ENCODE measurements around the gene ETNK1. TPM values are rescaled to one million over a fixed set of nuclear protein-coding genes. Genes with fewer than 3 reads are reported as not detected.

The ETNK1 gene
- total RNA-seq, 1 donor from 2014 or later, result 105 TPM

GRCh38 chr12:22625762-22626294 is 857 bp downstream of the ETNK1 start:
- no peaks in the 10 kb centered on the region for H3K27me3 Mint-ChIP-seq (ENCODE audit: low read depth)
- DNase-seq (ENCODE audit: low spot score in 2 of 2, unreplicated experiment in 2 of 2), result peak in 1 of 2 experiments; percentile 42
- H3K4me1 Mint-ChIP-seq, result peaks cover 39% of the 10 kb centered on the region
- H3K36me3 Mint-ChIP-seq, result peaks cover under 1% of the 10 kb centered on the region
- H3K9me3 Mint-ChIP-seq, result no peaks in the 10 kb centered on the region
- H3K4me3 Mint-ChIP-seq, result peak overlapping the region; percentile 81
- no peak for TF ChIP-seq CTCF (IDR thresholded peaks at IDR 0.05; ENCODE audit: unreplicated experiment)
- H3K27ac Mint-ChIP-seq, result peak overlapping the region; percentile 97

DNA sequence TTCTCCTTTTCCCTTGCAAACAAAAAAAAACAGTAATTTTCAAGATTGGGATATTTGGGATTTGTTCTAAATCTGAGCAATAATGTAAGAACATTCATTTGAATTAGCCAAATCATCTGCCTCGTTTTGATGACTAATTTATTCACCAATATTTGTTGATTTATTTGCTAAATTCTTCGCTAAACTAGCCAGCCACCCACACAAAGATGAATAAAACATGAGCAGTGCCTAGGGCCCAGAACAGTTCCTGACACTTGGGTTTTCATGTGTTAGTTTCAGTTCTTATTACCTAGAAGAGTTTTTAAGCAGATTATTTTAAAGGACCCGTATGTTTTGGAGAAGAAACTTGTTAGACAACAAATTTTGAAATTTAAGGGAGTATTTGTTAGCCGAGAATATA is 1.4 kb downstream of the ETNK1 start:
- Mint-ChIP-seq H3K27me3 (ENCODE audit: low read depth) (no peaks in the 10 kb centered on the region), H3K9me3 (no peaks in the 10 kb centered on the region), H3K4me3 (peak overlapping the region; percentile 81), H3K4me1 (peaks cover 39% of the 10 kb centered on the region), H3K36me3 (peaks cover 2% of the 10 kb centered on the region), H3K27ac (peak overlapping the region; percentile 97)
- DNase-seq (ENCODE audit: low spot score in 2 of 2, unreplicated experiment in 2 of 2), result no peak
- TF ChIP-seq CTCF (IDR thresholded peaks at IDR 0.05; ENCODE audit: unreplicated experiment), result no peak

DNA sequence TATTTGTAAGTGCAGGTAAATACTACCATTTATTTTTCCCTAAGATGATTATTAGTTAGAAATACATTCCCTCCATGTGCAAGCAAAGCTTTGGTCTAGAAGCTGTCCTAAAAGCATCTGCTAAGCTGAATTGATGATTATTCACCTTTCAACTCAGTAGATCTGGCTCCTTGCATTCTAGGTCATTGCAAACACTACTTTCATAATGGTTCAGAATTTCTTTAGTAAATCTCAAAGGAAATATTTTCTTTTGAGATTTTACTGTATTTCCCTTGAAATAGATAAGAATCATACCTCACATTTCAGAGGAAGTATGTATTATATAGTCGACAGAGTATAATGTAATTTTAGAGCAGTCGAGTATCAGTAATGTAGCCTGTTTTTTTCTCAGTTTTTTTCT is 2.4 kb downstream of the ETNK1 start:
- H3K27ac Mint-ChIP-seq, result peak overlapping the region; percentile 92
- H3K4me1 Mint-ChIP-seq, result peaks cover 39% of the 10 kb centered on the region
- no peak for DNase-seq (ENCODE audit: low spot score in 2 of 2, unreplicated experiment in 2 of 2)
- peak overlapping the region; percentile 58 for H3K4me3 Mint-ChIP-seq
- H3K9me3 Mint-ChIP-seq, result no peaks in the 10 kb centered on the region
- peaks cover 2% of the 10 kb centered on the region for H3K36me3 Mint-ChIP-seq
- no peak for TF ChIP-seq CTCF (IDR thresholded peaks at IDR 0.05; ENCODE audit: unreplicated experiment)
- no peaks in the 10 kb centered on the region for H3K27me3 Mint-ChIP-seq (ENCODE audit: low read depth)

DNA sequence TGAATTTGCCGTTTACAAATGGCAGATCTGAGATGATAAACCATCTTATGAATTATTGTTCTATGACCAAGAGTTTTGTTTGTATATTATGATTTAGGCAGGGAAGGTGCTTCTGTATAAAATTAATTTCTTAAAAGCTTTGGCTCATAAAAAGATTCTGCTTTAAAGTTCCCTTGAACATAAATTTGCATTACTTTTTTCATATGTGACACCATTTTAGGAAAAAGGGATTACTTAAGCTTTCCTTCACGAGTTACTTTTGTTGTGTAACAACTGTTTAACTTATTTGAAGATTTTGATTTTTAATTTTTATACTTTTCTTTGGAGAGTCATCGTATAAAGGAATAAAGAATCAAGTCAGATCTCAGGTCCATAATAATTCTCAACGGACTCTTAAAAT is 3.3 kb downstream of the ETNK1 start:
- no peak for TF ChIP-seq CTCF (IDR thresholded peaks at IDR 0.05; ENCODE audit: unreplicated experiment)
- no peak for DNase-seq (ENCODE audit: low spot score in 2 of 2, unreplicated experiment in 2 of 2)
- Mint-ChIP-seq H3K27me3 (ENCODE audit: low read depth) (no peaks in the 10 kb centered on the region), H3K27ac (peak overlapping the region; percentile 92), H3K9me3 (no peaks in the 10 kb centered on the region), H3K36me3 (peaks cover 2% of the 10 kb centered on the region), H3K4me3 (peak overlapping the region; percentile 58), H3K4me1 (peaks cover 39% of the 10 kb centered on the region)

- Mint-ChIP-seq H3K27me3 (ENCODE audit: low read depth) (no peaks in the 10 kb centered on the region), H3K4me3 (no peak overlapping the region), H3K4me1 (peaks cover 36% of the 10 kb centered on the region), H3K36me3 (peaks cover 7% of the 10 kb centered on the region), H3K27ac (peak overlapping the region; percentile 61), H3K9me3 (no peaks in the 10 kb centered on the region)
- no peak for DNase-seq (ENCODE audit: low spot score in 2 of 2, unreplicated experiment in 2 of 2)
- peak; percentile 63 for TF ChIP-seq CTCF (IDR thresholded peaks at IDR 0.05; ENCODE audit: unreplicated experiment)
Measured at GRCh38 chr12:22631863-22632463, 7.0 kb downstream of the ETNK1 start.

Measured in mesothelial cell of epicardium (in vitro differentiated cells).